Right ventricle myocardium inferior (tissue), 1 donor: ENCODE results near the gene CDX1. TPM values are rescaled to one million over a fixed set of nuclear protein-coding genes. Genes with fewer than 3 reads are reported as not detected.

Experiments used
- ATAC-seq: fragments of 200-7000 bp; cut with Tn5 transposase; one replicate; pipeline ENCODE4 v1.9.1; 2020; ENCODE audit warnings: mild to moderate bottlenecking, moderate library complexity
- DNase-seq: peaks from one replicate; pipeline ENCODE4 v3.0.0; 2021; ENCODE audit errors: missing footprints
- intact Hi-C: fragments of 100-400 bp; cut with DNase I; formaldehyde crosslinking; loops from one replicate; pipeline ENCODE4 v1.11.0; 2022
- total RNA-seq: library from RNA; stranded (reverse); fragmentation: NEBNext Ultra II Directional; extraction: Animal tissue kit (Norgen Biotek cat#: 25700); gene quantifications from one replicate; pipeline ENCODE4 v1.2.1, GENCODE V29; 2021
- donor health status: DM: no; HTN: yes; CAD: no; lungs with severe emphysema.

CDX1 gene
- total RNA-seq, 1 donor from 2014 or later, result not detected

DNA sequence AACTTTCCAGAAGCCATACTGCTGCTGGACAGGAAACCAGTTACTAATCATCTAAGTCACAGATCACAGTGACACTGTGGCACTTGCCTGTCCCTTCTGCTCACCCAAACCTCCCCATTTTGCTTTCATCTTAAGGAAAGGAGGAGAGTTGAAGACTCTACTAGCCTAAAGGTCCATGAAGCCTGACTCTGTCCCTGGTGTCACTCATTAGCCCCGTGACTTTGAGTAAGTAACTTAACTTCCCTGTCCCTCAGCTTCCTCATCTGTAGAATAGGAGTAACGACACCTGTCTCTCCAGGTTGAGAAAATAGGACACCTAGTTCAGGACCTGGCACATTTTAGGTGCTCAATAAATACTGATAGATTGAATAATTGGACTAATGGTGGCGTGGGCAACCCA is 22.7 kb downstream of the CDX1 start:
- DNase-seq (no peak), ATAC-seq (no peak)

DNA sequence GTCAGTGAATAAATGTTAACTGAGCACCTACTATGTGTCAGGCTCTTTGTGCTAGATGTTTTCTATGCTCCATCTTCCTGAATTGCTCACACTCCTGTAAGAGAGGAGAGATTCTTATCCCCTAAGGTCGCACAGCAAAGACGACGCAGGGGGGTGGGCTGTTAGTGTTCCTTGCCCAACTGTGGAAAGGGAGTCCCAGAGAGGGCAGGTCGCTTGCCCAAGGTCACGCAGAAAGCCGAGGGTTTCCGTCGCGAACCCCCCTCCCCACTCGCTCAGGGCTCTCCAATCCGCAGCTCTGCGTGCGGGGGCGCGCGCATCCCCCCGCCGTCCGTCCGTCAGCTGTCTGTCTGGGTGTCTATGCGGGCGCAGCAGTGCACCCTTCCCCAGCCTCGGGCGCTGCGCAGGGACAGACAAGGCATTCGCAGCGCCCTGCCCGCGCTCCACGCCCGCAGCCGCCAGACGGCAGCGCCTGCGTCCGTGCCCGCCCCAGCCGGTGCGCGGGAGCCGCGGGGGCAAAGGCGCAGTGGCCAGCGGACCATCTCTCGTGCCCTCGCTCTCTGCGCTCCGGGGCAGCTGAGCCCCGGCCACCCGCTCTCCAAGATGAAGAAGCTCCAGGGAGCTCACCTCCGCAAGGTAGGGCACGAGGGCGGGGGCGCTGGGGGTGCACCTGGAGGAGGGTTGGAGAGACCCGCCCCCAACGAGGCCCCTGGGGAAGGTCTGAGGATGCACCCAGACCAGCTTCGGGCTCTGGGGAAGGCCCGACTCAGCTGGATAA is 23.3 kb downstream of the CDX1 start, which contains the start of gene SLC6A7:
TSS of gene SLC6A7 (plus strand) at position 335 of the 775 bp plus-strand sequence. CDS start at position 601, 266 bp downstream.
- DNase-seq (no peak), ATAC-seq (no peak)
- intact Hi-C loops, result no loop called here

More for the DNA sequence above, 22.7 kb downstream of the CDX1 start:
- intact Hi-C loops, result no loop called here

DNA sequence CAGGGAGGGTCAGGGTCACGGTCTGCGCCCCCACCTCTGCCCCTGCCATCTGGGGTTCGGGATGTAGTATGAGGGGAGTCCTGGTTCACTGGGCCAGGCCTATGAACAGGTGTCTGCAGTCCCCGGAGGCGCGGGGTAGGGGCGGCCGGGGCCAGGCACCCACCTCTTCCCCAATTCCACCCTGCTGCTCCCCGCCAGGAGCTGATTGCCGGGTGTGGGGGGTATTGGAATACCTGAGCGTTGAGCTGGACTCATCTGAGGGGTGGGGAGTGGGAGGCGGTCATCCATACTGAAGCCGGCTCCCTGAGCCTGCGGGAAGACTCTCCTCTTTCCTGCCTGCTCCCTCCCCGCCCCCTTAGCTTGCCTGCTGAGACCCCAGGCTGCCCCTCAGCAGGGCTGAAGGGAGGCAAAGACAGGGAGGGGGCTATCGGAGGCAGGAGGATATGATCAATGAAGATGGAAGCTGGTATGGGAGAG is 24.0 kb downstream of the CDX1 start:
- intact Hi-C loops, result no loop called here
- no peak for DNase-seq
- no peak for ATAC-seq

- ATAC-seq (no peak), DNase-seq (no peak)
- intact Hi-C loops, result no loop called here
Measured at GRCh38 chr5:150190987-150191386, 24.4 kb downstream of the CDX1 start.

DNA sequence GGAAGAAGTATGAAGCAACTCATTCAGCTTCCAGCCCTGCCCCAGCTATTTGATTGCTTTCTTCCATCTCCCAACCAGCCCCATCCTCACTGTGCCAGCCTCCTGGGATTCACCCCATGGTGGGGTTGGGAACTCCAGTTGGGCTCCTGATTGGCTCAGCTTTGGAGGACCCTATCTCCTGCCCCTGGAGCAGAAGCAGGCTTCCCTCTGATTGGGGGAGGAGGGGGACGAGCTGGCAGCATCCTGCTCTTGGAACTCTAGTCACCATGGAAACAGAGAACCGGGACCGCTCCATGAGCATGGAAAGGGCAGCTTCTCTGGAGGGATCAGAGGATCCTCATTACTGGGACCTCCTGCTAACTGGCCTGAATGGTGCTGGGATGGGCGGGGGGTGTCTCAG is 25.9 kb downstream of the CDX1 start:
- DNase-seq, result no peak
- intact Hi-C loops, result no loop called here
- ATAC-seq, result no peak

- ATAC-seq, result no peak
- intact Hi-C loops, result no loop called here
- no peak for DNase-seq
Measured at GRCh38 chr5:150195736-150196485, 29.3 kb downstream of the CDX1 start.

DNA sequence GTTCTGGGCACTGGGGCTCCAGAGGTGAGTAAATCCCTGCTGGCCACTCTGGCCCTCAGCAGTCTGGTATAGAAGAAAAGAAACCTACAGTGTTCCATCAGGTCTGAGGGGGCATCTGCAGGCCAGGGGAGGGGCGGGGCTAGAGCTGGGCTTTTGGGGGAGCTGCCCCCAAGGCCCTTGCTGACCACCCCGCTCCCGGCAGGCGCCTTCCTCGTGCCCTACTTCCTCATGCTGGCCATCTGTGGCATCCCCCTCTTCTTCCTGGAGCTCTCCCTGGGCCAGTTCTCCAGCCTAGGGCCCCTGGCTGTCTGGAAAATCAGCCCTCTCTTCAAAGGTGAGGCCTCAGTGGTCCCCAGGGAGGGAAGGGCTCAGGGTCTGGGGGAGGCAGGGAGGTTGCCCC is 29.9 kb downstream of the CDX1 start:
- DNase-seq, result no peak
- no peak for ATAC-seq
- intact Hi-C loops, result no loop called here

DNA sequence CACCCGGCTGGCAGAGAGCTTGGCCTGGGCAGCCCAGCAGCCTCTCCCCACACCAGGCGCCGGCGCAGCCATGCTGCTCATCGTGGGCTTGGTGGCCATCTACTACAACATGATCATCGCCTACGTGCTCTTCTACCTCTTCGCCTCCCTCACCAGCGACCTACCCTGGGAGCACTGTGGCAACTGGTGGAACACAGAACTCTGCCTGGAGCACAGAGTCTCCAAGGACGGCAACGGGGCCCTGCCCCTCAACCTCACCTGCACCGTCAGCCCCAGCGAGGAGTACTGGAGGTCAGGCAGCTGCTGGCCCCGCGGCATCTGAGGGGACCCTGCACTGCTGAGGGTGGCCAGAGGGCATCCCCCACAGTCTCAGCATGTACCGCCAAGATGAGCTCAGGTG is 30.4 kb downstream of the CDX1 start:
- ATAC-seq, result no peak
- no peak for DNase-seq
- intact Hi-C loops, result no loop called here

- no peak for DNase-seq
- intact Hi-C loops, result no loop called here
- no peak for ATAC-seq
Measured at GRCh38 chr5:150197476-150197875, 30.9 kb downstream of the CDX1 start.

DNA sequence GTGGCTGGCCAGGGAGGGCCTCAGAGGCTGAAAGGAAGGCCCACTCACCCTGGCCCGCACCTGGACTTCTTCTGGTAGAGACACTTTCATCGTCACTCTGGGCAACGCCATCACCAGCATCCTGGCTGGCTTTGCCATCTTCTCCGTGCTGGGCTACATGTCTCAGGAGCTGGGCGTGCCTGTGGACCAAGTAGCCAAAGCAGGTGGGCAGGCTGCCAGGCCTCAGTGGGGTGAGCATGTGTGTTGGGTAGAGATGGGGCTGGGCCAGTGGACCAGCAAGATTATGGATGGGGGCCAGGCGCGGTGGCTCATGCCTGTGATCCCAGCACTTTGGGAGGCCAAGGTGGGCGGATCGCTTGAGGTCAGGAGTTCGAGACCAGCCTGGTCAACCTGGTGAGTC is 35.9 kb downstream of the CDX1 start:
- intact Hi-C loops, result no loop called here
- no peak for DNase-seq
- ATAC-seq, result no peak

DNA sequence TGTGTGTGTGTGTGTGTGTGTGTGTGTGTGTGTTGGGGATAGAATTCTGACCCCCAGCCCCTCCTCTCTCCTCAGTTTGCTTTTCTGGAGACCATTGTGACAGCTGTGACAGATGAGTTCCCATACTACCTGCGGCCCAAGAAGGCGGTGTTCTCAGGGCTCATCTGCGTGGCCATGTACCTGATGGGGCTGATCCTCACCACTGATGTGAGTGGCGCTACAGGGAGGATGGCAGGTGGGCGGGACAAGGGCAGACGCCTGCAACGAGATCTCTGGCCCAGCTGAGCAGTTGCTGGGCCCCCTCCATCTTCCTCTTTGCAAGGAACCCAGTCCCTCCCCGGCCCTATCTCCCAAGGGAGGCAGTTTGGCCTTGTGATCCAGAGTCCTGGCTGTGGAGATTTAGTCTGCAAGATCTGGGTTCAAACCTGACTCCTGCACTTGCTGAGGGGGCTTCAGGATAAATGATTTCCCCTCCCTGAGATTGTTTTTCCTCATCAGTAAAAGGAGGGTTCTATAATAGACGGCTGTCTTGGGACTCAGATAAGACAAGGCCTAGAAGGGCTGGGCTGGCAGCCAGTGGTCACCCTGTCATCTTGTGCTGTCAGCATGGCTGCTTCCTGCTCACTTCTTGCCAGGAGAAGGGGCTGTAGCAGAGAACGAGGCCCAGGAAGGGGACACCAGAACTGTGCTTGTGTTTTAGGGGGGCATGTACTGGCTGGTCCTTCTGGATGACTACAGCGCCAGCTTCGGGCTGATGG is 37.4 kb downstream of the CDX1 start:
- DNase-seq (no peak), ATAC-seq (no peak)

GRCh38 chr5:150204590-150204960 is 38.0 kb downstream of the CDX1 start:
- ATAC-seq, result no peak
- intact Hi-C loops, result no loop called here
- DNase-seq, result no peak

More for the DNA sequence above, 37.4 kb downstream of the CDX1 start:
- intact Hi-C loops, result no loop called here

DNA sequence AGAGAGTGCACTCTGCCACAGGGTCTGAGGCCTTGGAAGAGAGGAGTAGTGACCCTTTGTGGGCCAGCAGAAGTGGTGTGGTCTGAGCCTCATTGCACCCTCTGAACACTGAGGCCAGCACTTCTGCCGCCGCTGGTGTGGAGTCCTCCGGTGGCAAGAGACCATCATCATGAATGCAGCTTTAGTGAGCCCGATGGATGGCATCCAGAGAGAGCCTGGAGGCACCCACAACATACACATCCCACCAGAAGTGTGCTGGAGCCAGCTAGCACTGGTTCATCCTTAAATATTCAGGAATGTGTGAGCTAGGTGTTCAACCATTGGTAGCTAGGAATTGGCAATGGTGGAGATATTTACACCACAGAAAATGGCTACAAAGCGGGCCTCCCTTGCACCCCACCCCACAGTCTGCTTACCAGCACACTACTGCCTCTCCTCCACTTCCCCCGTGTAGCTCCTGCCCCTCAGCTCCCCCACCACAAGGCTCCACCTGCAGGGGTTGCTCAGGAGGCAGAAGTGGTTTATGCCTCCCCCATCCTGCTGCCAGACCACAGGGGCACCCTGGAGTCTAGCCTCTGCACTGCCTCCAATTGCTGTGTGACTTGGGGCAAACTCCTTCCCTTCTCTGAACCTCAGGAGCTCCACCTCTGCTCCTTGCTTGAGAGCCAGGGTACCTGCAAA is 39.7 kb downstream of the CDX1 start:
- no peak for DNase-seq
- no peak for ATAC-seq
- intact Hi-C loops, result no loop called here

DNA sequence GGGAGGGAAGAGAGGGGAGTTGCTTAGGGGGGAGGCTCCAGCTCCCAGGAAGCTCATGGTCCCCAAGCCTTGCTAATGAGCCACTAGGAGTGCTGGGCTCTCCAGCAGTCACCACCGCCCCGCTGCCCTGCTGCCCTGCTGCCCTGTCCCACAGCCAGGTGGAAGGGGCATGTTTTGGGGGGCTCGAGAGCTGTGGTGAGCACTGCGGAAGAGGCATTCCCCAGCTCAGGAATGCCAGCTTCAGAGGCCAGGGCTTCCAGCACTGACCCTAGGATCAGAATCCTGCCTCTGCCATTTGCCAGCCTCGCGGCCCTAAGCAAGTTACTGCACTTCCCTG is 40.2 kb downstream of the CDX1 start:
- no peak for DNase-seq
- no peak for ATAC-seq
- intact Hi-C loops, result no loop called here

DNA sequence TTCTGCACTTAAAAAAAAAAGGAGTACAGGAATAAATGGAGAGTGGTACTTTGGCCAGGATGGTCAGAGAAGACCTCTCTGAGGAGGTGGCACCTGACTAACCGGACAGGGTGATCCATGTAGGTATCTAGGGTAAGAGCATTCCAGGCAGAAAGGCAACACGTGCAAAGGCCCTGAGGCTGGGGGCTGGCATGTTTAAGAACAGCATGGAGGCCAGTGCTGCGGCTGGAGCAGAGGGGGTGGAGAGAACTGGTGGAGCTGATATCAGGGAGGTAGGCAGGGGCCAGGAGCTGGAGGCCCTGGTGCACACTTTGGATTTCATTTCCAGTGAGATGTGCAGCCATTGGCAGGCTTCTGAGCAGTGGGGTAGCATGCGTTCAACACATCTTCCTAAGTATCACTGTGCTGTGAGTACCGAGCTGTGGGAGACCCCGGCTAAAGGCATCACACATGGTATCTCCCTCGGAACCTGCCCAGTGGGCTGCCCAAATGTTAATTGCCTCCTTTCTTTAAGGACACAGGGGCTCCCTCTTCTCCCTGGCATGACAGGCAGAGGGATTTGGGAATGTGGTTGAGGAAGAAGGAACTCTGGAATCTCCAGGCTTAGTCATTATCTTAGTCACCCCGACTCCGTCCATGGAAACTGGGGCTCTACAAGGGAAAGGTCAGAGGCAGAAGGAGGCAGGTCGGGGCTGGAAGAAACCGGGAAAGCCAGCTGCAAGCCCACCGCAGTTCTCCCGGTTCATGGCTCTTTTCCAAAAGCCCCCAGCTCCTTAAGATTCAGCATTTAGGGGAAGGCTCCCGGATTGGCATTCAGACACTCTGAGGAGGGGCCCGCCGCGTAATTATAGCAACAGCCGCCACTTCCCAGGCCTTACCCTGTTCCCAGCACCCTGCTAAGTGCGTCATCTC is 41.9 kb downstream of the CDX1 start:
- intact Hi-C loops, result no loop called here
- DNase-seq (no peak), ATAC-seq (no peak)

DNA sequence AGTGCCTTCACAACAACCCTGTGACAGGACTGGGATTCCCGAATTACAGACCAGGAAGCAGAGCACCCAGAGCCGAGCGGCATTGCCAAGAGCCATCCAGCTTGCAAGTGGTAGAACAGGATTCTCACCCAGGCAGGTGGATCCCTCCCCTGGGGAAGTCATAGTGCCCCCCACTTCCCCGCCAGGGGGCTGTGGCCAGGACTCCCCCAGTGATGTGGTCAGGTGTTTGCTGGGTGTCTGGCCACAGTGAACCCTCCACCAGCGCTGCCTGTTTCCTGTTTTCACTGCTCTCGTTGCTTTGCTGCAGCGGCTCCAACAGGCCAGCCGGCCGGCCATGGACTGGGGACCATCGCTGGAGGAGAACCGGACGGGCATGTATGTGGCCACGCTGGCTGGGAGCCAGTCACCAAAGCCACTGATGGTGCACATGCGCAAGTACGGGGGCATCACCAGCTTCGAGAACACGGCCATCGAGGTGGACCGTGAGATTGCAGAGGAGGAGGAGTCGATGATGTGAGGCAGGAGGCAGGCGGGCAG is 42.6 kb downstream of the CDX1 start:
- intact Hi-C loops, result no loop called here
- DNase-seq (no peak), ATAC-seq (no peak)

GRCh38 chr5:150210644-150211043 is 44.1 kb downstream of the CDX1 start:
- intact Hi-C loops, result no loop called here
- ATAC-seq (no peak), DNase-seq (no peak)
